GM18873 (cell line): ENCODE results near the gene CTDP1.

Experiments
- ATAC-seq: cut with Tn5 transposase; IDR thresholded peaks from one replicate; pipeline ENCODE4 v1.9.1; 2021; ENCODE audit warnings: mild to moderate bottlenecking, moderate library complexity, moderate number of reproducible peaks; ENCODE audit not compliant: unreplicated experiment, low FRiP score

The CTDP1 gene

DNA sequence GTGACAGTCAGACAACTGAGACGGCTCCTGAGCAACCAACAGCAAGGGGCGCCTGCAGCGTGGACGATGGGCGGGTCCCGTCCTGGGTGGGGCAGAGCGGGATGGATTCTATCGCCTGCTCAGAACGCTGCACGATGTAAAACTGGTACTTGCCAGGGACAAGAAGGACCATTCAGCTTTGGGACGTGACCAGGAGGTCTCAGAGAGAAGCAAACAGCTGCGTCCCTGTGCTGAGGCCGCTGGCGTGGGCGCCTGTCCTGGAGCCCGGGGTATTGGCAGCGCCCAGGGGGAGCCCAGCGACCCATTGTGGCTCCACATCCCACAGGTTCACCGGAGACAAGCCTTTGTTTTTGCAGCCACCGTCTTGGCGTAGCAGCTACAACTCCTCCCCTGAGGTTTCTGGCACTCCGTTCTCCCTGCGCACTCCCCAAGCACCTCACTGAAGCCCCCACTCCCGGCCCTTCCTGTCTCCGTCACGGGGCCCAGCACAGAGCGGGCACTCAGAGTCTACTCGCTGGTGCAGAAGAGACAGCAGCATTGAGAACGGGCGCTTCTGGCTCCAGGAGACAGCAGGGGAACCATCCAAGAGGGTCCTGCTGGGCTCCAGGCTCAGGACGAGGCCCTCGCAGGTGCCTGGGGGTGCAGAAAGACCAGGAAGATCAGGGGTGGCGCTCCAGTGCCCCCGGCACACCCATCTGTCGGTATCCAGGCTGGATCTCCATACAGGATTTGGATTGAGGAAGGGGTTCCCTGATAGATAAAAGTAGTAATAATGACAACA, 96.0 kb downstream of the CTDP1 start:
- ATAC-seq = no peak

DNA sequence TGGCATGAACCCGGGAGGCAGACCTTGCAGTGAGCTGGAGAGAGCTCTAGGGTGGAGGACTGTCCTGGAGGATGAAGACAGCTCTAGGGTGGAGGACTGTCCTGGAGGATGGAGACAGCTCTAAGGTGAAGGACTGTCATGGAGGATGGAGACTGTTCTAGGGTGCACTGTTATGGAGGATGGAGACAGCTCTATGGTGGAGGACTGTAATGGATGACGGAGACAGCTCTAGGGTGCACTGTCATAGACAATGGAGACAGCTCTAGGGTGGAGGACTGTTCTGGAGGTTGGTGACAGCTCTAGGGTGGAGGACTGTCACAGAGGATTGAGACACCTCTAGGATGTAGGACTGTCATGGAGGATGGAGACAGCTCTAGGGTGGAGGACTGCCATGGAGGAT, 97.1 kb downstream of the CTDP1 start:
- ATAC-seq = no peak

DNA sequence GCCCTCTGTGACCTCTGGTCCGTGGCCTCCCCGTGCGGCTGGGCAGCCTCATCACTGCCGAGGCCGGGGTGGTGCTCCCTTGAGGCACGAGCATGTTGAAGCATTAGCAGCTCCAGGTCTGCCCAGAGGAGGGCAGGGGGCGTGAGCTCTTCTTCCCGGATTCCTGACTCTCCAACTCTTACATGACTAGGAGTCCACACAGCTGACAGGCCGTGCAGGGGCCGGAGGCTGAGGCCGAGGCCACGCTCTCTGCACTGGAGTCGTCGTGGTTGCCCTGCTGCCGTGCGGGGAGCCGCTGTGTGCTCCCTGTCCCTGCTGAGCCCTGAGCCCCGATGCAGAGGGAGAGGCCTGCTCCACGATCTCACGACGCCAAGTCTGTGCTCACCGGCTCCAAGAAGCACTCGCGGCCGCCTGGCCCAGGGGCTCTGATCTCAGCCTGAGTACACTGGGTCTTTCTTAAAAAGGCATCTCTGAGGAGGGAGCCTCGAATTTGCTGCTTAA, 98.7 kb downstream of the CTDP1 start:
- ATAC-seq = no peak

DNA sequence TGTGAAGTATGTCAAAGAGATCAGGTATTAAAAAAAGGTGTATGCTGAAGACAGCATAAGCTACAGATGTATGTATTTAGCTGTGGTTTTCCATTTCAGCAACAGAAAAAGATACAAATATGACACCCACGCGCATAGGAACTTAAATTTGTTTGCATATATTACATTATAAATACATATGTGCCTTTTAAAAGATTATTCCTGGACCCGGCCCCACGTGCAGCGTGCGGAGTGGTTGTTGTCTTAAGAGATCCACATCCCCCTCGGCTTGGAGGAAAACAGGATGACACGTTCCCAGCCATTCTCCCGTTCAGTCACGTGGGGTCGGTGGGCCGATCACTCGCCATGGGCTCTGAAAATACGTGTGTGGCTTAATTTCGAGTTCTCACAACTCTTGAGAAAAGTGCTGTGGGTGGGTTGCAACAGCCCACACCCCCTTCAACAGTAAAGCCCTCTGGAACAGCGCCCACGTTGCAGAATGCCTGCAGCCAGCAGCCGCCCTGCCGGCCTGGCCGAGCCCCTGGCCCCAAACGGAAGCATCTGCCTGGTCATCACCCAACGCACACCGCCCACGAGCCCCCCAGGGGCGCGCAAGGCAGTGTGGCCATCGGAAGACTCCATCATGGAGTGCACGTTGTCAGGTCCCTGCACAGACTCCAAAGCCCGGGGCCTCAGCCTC, 99.6 kb downstream of the CTDP1 start:
- ATAC-seq = no peak

DNA sequence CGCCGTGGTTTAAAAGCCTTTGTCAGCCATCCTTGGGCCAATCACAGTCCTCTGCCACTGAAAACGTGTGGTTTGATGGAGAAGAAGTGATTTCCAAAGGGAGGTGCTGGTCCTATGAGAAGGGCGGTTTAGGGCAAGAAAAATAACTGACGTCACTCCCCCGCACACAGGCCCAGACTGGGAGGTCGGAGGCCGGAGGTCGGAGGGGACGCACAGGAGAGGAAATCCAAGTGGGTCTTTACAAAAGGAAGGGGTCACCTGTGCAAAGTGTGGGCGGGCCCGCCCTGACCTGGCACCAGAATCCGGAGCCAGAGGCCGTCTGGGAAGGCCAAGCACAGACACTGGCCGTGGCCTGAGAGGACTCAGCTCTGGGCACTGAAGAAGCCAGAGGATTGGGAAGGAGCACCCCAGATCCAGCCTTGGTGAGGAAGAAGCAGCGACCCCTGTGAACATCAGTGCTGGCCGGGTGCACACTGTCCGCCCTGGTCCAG, 100.1 kb downstream of the CTDP1 start:
- no peak for ATAC-seq

DNA sequence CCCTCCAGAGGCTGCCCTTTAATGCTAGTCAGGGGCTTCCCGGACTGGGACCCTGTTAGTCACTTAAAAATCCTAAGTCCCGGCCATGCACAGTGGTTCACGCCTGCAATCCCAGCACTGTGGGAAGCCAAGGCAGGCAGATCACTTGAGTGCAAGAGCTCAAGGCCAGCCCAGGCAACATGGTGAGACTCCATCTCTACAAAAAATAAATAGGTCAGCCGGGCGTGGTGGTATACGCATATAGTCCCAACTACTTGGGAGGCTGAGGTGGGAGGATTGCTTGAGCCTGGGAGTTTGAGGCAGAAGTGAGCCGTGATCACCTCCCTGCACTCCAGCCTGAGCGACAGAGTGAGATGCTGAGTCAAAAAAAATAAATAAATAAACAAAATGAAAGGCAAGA, 100.9 kb downstream of the CTDP1 start:
- ATAC-seq = no peak

DNA sequence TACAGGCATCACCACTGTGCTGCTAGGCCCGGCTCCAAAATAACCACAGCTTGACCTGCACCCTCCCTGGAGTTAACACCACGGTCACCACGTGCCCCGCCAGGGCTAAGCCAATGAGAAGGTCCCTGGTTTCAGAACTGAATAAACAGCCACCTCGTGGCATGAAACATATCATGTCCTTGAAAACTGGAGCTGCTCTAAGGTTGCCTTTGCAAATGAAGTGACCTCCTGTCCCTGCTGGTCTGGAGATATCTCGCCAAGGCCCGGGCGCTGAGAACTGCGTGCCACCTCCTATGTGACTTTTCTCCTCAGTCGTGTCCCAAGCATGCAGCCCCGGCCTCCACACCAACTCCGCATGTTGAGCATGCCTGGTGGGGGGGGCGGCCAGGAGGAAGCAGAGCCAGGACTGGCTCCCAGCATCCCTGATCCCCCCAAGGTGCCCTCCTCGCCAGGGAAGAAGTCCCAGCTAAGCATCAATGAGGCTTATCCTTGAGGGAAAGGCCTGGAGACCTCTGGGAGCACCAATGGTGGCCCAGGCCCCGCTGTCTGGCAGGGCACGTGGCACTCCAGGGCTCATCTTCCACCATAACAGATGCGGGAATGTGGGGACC, 101.8 kb downstream of the CTDP1 start:
- no peak for ATAC-seq

DNA sequence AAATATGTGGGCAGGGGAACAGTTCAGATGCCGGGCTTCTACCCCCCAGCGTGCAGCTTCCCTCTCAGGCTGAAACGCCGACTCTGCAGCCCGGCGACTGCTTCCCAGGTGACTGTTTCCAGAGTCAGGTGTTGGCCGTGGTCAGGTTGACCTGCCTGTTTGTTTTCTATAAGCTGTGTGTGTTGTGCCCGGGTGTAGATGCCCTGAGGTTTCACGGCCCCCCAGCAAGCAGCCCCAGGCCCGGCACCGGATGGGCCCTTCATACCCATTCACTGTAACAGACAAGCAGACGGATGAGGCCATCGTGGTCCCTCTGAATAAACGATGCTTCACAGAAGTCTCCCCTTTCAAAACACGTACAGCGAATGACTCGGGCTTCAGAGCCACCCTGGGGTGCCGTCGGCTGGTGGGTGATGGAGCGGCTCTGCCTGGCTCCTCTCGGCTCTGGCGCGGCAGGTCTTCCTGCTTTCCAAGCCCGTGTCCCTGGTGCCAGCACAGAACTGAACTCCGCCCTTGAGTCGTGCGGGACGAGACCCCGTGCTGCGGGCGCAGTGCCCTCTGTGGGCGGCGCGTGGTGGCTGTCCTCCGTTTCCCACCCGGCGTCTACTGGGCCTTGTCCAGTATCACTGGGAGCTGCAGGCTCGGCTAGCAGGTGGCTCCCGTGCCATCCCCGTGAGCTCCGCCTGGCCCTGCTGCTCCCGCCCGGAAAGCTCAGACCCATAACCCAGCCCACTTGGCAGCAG, 103.1 kb downstream of the CTDP1 start:
- ATAC-seq = no peak

DNA sequence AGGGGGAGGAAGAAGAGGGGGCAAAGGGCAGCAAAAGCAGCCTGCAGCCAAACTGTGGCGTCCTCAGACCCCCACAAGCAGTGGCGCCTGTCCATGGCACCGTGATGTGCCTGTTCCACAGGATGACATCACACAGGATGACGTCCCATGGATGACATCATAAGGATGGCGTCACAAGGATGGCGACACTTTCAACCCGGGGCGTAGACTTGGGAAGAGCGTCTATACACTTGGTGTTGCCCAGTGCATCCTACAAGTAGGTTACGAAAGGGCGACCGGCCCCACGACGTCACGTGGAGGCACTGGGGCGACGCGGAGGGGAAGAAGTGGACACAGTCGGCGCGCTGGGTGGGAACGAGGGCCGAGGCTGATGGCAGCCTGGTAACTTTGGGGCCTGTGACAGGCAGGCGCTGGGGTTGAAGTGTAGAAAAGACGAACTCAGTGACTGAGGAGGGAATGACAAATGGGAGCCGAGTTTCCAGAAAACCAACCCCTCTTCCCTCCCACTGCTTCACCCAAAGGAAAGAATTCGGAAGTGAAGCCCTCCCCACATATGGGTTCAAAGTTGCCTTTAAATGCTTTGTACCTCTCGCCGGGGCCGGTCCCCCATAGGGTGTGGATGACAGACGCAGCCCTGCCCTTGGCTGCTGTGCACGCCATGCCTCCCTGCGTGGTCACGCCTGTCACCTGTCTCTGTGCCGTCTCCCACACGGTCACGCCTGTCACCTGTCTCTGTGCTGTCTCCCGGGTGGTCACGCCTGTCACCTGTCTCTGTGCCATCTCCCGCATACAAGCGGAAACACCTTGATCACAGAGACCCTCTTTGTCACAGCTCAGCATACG, 104.7 kb downstream of the CTDP1 start:
- ATAC-seq = no peak

DNA sequence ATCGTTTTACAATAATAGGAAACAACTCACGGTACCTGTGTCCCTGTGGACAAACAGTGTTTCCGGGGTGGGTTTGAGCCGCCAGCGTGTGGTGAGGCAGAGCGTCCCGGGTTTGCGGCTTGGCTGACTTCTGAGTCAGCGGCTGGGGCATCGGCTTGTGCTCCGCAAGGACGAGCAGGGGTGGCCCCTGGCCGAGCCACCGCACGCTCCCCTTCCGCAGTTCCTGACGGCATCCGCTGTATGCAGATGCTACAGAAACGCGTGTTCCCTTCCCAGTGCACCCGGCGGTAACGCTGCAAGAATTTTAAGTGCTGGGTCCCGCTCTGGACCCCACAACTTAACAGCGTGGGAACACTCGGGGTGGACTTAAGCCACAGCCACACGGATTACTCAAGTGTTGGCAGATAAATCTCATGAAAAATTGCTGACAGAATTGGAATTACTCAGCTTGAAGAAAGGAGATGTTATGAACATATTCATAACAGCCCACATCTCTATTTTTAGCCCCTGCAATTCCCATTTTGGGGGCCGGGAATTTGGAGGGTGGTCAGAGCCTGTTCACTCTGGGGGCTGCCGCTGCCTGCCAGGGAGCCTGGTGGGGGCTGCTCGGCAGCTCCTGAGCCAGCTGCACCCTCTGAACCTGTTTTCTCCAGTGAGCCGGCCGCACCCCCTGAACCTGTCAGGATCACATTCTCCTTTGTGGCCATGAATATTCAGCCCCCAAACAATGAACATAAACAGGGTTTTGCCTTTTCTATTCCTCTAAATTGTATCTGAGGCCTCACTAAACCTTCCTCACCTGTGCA, 105.6 kb downstream of the CTDP1 start:
- ATAC-seq = no peak

DNA sequence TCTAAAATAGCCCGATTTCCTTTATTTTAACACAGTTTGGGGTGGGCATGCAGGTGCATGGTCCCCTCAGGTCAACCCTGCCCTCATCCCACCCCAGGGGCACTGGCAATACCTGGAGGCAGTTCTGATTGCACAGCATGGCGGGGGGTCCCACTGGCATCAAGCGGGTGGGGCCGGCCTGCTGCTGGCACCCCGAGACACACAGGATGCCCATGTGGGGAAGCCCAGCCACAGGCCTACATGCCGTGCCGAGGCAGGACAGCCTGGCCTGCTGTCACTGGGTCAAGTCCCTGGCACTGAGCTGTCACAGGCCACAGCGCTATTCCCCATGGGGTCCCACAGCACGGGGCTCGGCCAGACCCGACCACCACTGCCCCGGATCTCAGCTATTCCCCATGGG, 106.2 kb downstream of the CTDP1 start:
- no peak for ATAC-seq

DNA sequence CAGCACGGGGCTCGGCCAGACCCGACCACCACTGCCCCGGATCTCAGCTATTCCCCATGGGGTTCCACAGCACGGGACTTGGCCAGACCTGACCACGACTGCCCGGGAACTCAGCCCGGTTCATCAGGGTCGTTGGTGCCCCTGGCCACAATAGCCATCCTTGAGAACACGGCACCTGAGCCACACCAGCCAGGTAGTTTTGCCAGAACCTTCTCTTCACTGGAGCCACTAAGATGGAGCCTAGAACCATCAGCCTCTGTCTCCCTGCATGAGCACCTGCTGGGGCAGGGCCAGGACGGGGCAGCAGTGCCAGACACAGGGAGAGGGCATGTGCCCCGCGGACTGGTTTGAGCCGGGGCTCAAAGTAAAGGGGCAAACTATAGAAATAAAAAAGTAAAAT, 106.7 kb downstream of the CTDP1 start:
- ATAC-seq = no peak

DNA sequence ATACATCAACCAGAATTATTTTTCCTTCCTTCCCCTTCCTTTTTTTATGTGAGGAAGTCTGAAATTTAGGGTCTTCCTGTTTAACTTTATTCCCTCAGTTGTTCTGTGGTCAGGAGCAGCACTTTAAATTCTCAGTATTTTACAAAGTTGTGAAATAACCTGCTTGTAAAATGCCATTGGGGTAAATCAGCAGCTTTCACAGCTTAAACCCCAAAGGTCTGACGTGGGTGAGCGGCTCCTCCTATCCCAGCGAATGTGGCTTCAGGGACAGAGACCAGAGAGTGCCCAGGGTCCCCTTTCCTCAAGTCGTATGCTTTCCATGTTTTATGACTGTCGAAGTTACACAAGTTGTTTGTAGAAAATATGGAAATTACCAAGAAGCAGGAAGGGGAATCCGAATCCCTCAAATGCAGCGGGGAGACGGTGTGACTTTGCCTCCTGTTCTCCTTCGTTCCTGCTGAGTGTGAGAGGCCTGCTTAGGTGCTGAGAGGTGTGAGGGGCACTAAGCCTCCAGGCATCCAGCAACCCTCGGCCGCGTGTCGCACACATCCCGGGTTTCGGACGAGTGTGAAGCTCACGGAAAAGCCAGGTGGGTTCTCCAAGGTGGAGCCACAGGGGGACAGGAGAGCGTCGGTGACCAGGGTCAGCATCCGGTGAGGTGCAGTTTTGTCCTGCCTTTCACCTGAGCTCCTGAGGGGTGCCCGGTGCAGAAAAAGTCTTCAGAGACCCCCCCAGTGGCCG, 107.4 kb downstream of the CTDP1 start:
- ATAC-seq = no peak

DNA sequence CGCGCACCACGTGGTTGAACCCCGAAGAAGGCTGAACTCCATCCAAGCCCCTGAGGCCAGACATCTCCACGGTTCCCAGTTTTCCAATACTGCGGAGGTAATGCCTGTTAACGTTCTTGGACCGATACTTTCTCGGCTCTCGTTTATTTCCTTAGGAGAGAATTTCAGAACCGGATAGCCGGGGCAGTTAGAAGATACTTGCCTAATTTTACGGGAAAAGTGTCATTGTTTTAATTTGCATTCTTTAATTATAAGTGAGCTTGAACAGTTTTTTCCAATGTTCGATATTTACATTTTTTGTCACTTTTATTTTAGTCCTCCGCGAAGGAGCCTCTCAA, 107.9 kb downstream of the CTDP1 start:
- no peak for ATAC-seq

DNA sequence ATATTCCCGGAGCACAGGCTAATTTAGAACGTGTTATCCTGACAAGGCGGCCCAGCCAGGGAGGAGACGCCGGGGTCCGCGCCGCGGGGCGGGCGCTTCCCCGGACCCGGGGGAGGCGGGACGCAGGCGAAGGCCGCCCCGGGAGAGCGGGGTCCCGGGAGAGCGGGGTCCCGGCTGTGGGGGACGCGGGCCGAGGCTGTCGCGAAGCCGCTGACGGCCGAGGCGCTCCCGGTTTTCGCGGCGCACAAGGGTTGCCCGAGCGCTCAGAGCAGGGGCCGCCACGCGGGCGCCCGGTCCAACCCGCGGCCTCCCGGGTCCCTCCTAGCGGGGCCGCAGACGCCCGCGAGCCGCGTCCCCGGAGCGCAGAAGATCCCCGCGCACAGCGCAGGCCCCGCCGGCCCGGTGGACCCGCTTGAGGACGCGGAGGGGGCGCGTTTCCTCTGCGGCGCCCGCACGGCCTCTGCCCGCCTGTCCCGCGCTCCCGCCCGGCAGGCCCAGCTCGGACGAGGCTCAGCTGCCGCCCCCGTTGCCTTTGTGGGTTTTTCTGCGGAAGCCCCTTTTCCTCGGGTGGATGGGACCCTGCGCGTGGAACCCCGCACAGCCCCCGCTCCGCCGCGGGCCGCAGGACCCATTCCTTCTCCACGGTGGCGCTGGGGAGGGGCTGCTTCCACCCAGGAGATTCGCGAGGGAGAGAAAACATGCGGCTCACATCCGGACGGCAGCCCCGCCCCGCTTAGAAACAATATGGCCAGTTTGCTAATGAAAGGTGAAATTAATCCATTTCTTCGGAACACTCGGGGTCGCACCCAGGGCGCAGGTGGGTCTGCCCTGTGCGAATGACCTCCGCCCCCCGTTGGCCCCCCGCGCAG, 108.5 kb downstream of the CTDP1 start:
- no peak for ATAC-seq

DNA sequence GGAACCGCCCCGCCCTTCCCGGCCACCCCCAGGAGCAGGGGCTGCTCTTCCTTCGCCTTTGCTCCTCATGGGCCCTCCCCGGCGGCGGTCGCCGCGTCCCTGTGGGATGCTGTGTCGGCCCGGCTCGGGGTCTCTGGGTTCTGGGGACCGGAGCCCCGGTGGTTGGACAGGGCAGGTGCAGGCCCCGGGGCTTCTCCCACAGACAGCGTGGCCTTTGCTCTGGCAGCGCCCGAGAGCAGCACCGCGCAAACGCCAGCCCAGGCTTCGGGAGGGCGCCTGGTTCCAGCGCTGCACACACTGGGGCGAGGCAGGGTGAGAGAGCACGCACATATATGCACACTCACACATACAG, 109.1 kb downstream of the CTDP1 start:
- ATAC-seq = no peak

DNA sequence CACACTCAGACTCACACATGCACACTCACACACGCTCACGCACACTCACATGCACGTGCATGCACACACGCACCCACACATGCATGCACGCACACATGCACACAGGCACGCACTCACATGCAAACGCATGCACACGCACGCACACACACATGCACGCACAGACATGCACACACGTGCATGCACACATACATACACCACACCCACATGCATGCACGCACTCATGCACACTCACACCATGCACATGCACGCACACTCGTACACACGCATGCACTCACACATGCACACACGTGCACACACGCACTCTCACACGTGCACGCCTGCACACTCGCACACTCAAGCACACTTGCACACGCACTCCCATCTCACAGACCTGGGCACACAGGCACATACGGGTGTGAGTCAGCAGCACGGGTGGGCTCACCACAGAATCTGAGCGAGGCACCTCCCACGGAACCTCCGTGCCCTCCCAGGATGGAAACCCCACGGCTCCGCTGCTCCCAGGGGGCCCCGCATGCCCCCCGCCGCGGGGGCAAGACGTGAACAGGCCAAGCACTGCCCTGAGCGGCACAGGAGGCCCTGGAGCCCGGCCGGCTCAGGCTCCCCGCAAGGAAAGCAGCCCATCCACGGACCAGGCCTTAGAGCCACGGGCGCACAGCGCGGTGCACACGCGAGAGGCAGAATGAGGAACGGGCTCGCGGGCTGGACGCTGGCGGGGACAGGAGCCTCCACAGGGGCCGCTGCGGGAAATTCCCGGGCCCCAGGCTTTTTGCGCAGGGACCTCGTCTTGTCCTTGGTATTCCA, 109.7 kb downstream of the CTDP1 start:
- no peak for ATAC-seq
